HG02678 (cell line): ENCODE measurements around the gene UNC80.

Source experiments
- ATAC-seq: cut with Tn5 transposase; IDR thresholded peaks from one replicate; pipeline ENCODE4 v1.9.1; 2021; ENCODE audit warnings: mild to moderate bottlenecking, moderate library complexity; ENCODE audit not compliant: unreplicated experiment

The UNC80 gene

DNA sequence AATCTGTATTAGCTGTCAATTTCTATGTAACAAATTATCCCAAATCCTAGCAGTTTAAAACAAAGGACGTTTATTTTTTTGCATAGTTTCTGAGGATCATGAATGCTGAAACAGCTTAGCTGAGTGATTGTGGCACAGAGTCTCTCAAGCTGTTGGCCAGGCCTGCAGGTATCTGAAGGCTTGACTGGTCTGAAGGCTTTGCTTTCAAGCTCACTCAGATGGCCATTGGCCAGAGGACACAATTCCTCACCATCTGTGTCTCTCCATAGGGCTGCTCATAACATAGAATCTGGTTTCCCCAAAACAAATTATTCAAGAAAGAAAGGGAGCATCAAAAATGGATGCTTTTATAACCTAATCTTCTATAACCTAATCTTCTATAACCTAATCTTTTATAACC lies 33.7 kb downstream of the UNC80 start:
- ATAC-seq, result no peak

GRCh38 chr2:209806318-209806717 lies 34.7 kb downstream of the UNC80 start:
- ATAC-seq, result no peak

DNA sequence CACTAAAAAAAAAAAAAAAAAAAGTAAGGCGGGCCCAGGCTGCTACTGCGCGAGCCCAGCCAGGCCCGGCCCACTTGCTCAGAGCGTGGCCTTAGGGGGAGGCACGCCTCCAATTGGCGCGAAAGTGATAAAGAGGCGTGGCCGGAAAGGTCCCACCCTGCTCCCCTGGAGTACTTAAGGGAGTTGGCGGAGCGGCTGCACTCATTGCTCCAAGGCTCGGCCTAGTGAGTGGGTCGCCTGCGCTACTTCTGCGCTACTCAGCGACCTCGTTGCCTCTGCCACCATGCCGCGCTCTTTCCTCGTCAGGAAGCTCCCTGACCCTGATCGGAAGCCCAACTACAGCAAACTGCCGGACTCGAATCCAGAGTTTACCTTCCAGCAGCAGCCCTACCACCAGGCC lies 36.9 kb downstream of the UNC80 start:
- no peak for ATAC-seq

GRCh38 chr2:209809256-209809655 lies 37.6 kb downstream of the UNC80 start:
- ATAC-seq, result no peak

DNA sequence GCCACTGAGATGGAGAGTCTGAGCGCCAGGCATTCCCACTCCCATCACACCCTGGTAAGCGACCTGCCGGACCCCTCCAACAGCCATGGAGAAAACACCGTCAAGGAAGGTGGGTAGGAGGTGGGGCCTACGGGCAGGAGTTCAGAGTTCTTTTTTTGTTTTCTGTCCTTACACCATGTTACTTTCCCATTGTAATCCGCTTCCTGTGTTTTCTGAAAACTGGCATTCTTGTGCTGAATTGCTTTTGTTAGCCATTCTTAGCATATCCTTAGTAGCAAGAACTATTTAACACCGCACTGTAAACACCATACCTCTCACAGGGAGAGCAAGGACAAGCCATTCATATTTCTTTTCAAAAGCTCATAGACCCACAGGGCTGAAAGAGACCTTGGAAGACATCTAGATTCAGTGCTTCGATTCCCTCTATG lies 46.2 kb downstream of the UNC80 start:
- ATAC-seq, result no peak

GRCh38 chr2:209818939-209819338 lies 47.3 kb downstream of the UNC80 start:
- no peak for ATAC-seq

DNA sequence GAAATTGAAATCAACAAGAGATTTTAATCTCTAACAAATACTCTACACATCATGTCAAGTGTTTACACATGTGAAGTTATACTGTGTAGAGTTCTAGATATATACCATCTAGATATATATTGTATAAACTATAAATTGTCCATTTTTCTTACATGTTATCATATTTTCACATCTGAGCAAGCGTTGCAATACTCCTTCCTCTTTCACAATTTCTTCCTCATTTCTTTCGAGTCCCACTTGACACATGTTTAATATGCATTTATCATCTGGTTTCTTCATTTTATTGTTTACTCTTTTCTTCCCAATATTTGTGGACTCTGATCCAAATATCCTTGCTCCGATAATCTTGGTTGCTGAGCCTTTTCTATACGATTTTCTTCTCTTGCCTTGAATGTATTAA lies 50.2 kb downstream of the UNC80 start:
- ATAC-seq, result no peak

DNA sequence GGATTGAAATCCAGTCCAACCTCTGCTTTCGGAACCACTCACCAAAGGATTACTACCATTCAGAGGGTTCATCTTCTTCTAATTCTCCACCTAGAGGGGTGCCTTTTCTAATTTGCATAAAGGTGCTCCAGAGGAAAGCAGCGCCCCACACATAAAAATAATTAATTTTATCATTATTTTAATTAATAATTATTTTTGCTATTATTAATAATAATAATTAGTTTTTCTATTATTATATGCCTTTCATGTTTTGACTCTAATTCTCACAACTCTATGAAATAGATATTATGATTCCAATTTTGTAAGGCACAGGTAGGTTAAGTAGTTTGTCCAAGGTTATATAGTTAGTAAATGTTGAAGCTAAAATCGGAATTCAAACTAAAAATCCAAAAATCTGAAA lies 51.9 kb downstream of the UNC80 start:
- no peak for ATAC-seq

- ATAC-seq, result no peak
Observed at GRCh38 chr2:209824391-209824790, 52.8 kb downstream of the UNC80 start.

GRCh38 chr2:209830722-209831465 lies 59.3 kb downstream of the UNC80 start:
- no peak for ATAC-seq

DNA sequence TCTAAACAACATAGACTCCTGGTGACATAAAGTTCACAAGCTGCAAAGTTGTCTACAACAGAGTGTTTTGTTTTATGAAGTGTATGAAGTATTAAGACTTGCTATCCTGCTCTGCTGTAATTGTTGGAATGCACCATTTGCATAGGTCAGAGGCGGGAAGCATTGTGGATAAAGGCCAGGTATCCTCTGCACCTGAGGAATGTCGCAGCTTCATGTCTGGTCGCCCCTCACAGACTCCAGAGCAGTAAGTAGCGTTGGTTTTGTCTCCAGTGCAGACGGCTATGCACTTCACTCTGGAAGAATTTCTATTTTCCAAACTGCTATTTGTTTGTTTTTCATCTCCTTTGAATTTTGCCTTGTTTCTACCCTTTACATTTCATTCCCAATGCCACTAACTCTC lies 63.1 kb downstream of the UNC80 start:
- ATAC-seq, result no peak

DNA sequence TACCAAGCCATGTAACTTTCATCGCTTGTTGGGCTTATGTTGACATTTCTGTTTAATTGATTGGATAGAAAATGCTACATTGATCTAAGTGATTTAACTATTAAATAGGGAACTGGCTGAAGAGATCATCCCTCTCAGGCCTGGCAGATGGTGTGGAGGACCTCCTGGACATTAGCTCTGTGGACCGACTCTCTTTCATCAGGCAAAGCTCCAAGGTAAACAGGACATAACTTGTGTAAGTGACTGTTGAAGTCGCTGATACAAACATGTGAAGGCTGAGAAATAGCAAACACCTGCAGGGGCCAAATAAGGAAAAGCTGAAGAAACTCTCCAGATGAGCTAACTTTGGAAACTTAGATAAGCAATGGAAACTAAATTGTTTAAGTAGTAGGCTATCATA lies 68.8 kb downstream of the UNC80 start:
- no peak for ATAC-seq

GRCh38 chr2:209845666-209846065 lies 74.0 kb downstream of the UNC80 start:
- ATAC-seq, result no peak

- no peak for ATAC-seq
Observed at GRCh38 chr2:209864716-209865295, 93.2 kb downstream of the UNC80 start.

GRCh38 chr2:209868271-209868994 lies 96.8 kb downstream of the UNC80 start:
- ATAC-seq, result no peak

DNA sequence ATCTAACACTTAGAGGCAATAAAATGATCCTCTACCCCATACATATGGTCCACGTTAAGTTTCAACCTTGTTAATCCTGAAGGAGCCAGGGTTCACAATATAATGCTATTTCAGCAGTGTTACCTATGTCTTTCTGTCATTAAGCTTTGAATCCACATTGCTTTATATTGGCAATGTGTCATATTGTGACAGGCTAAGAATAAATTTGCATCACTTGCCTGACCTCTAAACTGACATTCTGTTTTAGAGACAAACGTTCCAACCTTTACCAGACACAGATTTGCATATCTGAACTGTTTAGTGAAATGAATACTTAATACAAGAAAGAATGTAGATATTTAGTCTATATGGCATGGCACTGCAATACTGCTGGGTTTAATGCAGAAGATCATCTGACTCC lies 98.4 kb downstream of the UNC80 start:
- ATAC-seq, result no peak

- no peak for ATAC-seq
Observed at GRCh38 chr2:209872675-209873074, 101.0 kb downstream of the UNC80 start.

- no peak for ATAC-seq
Observed at GRCh38 chr2:209875270-209875669, 103.6 kb downstream of the UNC80 start.

GRCh38 chr2:209876211-209876610 lies 104.6 kb downstream of the UNC80 start:
- ATAC-seq, result no peak

DNA sequence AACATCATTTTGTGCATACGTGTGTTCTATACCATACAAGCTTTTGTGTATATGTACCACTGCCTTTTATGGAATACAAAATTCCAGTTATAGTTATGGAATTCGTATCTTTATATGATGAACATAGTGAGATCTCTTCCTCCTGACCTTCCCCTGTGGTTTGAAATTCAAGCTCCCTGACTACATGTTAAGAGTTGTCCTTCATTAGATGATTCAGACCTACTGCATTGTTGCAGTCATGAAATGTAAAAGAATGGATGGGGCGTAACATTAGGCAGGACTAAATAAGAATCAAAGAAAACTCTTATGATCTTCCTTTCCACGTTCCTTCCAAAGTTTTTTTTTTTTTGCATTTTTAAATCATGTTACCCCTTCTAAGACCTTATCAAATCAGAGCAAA lies 107.1 kb downstream of the UNC80 start:
- ATAC-seq, result no peak

DNA sequence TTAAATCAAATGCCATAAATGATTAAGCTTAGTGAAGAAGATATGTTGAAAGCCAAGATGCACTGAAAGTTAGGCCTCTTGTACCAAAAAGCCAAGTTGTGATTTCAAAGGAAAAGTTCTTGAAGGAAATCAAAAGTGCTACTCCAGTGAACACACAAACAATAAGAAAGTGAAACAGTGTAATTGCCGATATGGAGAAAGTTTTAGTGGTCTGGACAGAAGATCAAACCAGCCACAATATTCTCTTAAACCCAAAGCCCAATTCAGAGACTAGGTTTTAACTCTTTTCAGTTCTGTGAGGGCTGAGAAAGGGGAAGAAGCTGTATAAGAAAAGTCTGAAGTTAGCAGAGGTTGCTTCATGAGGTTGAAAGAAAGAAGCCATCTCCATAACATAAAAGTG lies 129.0 kb downstream of the UNC80 start:
- ATAC-seq, result no peak

- ATAC-seq, result no peak
Observed at GRCh38 chr2:209901172-209901571, 129.5 kb downstream of the UNC80 start.
